Measurements from ENCODE around the gene ZNF24.

DNA sequence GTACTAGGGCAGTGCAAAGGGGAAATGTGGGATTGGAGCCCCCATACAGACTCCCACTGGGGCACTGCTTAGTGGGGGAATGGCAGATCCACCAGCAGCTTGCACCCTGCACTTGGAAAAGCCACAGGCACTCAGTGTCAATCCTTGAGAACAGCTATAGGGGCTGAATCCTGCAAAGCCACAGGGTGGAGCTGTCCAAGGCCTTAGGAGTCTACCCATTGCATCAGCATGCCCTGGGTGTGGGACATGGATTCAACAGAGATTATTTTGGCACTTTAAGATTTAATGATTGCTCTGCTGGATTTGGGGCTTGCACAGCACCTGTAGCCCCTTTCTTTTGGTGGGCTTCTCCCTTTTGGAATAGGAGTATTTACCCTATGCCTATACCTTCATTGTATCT, 8.6 kb upstream of the ZNF24 start:
- no peak for TF ChIP-seq EZH2phosphoT487 (IDR thresholded peaks at IDR 0.05; ENCODE audit: insufficient read depth, low read depth)
- TF ChIP-seq EZH2 (IDR thresholded peaks at IDR 0.05; ENCODE audit: insufficient read depth, poor library complexity, severe bottlenecking), result no peak
